GM21390 (cell line): ENCODE results near the gene SERP2.
"Not testable (repeated sequence)": the region's sequence is repeated elsewhere in the genome, so short reads cannot be mapped to it uniquely, and the experiment has no call there.

Source experiments
- ATAC-seq: cut with Tn5 transposase; IDR thresholded peaks from one replicate; pipeline ENCODE4 v1.9.1; 2021; ENCODE audit not compliant: unreplicated experiment

Gene SERP2

DNA sequence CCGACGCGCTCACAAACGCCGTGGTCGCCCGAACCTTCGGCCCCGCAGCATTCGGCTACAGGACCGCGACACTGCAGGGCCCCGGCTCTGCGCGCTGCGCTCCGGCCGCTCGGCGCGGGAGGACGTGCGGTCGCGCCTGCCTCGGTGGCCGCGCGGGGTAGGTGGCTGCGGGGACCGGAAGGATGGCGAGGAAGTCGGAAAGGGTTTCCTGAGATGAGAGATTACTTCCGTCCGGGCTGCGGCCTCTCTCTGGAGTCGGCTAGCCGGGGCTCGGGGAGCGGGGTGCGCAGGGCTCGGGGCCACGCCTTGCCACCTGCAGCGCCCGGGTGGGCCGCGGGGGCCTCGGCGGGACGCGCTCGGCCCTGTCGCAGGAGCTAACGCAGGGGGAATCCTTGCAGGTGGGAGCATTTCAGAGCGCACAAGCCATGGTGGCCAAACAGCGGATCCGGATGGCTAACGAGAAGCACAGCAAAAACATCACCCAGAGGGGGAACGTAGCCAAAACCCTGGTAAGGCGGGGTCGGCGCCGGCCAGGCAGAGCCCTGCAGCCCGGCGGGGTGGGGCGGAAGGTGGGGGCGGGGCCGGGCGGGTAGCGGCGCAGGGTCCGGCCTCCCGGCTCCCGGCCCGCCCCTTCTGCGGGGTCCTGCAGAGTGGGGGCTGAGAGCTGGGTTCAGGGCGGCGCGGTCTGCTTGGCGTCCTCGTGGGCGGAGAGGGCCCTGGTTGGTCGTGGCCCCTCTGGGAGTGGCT is at the start of gene SERP2:
TSS of gene SERP2 (plus strand) at position 224 of the 747 bp plus-strand sequence. CDS start at position 426, 202 bp downstream.
- no peak for ATAC-seq

GRCh38 chr13:44326961-44327360 is 46.7 kb upstream of the SERP2 start:
- ATAC-seq = no peak

GRCh38 chr13:44329041-44329440 is 44.6 kb upstream of the SERP2 start:
- ATAC-seq = not testable (repeated sequence)

DNA sequence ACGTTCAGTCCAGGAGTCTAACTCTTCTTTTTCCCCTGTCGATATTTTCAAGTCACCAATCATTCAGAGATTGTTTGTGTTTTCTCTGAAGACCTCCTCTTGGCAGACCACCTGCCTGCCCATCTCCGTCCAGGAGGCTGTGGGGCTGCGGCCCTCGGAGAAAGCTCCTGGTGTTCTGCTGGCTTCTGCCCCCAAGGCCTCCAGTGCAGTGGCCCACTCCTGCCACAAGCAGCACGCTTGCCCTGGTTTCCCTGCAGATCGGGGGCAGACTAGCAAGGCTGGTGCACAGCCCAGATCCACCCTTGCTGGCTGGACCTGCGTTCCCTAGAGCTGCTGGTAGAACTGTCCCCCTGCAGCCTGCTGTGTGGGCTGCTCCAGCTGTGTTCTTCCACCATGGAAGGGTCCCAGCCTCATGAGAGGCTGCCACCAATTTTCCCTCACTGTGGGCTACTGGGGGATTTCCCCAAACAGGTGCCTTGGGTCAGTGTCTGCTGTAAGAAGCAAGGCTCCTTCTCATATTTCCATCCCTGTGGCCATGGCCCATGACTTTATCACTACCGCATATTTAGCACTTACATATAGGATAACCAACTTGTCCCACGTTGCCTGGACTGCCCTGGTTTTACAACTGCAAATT is 43.6 kb upstream of the SERP2 start:
- ATAC-seq = no peak

DNA sequence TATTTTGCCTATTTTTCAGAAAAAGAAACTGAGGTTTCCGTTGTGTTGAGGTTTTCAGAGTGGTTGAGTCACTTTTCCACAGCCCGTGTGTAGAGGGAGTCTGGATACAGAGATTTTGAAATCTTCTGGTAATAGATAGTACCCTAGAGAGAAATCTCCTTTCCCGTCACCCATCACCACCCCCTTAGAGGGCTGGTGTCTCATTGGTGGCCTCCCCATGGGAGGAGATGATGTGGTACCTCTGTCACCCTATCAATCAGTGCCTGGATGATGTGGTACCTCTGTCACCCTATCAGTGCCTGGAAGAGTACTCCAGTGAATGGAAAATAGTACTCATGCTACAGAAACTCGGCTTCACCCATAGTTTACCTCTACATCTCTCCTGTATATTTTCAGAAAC is 42.2 kb upstream of the SERP2 start:
- no peak for ATAC-seq

DNA sequence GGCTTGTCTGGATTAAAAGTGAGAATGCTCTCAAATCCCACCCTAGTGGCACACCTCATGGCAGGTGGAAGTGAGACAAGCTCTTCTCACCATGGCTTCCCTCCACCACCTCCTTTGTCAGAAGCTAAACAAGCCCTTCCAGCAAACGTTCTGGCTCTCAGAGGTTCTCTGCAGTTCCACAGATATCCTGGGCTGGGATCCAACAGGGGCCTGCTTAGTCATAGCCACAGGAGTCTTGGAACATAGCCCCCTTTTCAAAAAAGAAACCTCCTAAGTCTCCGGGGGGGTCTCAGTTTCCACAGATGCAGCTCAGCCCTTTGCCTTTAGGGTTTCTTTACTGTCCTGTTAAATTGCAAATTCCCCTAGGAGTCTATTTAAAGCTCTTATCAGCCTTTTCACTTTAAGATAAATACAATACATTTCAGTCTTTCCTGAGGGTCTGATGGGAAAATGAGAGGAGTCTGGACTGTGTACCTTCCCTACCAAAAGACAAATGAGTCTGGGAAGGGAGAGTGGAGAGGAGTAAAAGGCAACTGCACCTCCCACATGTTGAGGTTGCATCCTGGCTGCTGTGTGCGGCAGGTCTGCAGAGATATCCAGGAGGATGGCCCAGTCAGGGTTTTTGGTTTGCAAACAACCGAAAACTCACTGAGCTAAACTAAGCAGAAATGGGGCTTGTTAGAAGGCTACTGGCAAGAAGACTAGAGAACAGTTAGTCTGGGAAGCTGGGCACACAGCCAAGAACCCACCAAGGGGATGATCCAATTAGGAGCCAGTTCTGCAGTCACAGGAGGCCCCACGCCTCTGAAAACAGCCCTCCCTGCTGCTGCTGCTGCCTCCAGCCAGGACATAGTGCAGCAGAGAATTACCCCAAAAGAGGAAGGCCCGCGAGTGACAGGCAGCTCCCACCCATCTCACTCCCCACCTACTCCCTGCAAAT is 41.4 kb upstream of the SERP2 start:
- no peak for ATAC-seq

DNA sequence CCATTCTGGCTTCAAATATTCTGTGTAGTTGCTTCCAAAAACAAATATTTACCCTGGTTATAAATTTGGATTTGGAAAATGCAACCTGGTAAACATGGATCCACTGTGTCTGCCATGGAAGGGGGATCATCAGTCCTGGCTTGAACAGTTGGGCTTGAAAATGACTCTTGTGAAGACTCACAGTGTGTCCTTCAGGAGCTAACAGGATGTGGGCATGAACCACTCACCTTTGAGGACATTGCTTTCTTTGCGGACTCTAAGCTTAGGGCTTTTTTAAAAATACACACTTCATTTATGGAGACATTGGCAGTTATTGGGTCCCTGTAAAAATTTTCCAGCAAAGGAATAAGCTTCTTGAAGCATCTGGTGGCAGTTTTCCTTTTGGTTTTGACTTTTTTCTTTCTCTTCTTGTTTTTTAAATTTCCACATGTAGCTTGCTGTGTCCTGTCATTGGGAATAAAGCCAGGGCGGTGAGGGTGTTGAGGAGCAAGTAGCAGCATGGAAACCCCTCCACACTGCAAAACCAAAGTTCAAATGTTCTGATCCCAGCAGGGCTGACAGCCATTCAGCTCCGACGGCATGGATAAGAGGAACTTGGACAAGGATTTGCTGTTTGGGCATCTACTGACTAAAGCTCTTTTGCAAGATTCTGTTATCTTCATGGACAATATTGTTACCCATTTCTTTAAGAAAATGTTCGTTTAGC is 39.5 kb upstream of the SERP2 start:
- ATAC-seq = no peak

DNA sequence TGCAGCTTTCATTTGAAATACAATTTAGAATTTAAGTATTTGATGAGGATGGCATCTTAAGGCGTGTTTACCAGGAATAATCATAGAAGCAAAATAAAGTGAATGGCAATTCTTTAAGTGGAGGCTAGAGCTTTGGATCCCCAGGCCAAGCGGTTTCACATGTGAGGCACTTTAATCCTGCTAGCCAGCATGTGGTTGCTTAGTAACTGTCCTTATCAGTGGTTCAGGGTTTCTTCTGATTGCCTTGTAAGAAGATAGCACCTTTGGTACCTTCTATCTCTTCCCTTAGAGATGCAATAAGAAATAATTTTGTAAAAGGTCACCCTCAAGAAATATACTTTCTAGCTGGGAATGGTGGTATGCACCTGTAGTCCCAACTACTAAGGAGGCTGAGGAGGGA is 38.9 kb upstream of the SERP2 start:
- ATAC-seq = no peak

- ATAC-seq = no peak
These were observed 36.7 kb upstream of the SERP2 start for GRCh38 chr13:44336934-44337333.

DNA sequence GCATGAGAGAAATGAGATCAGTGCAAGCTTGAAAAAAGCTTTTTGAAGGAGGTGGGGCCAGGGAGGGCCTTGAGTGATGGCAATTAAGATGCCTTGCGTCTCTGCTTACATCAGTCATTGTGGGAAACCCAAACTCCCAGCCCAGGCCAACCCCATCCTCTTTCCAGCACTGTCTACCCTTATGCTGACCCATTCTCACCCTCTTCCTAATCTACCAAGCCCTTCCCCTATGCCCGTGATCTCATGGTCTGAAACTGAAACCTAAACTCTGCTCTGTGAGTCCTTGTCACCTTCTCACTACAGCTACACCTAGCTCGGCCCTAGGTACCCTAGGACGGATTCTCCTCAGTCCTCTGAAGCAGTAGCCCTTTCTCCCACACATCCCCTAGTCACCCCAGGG is 36.0 kb upstream of the SERP2 start:
- no peak for ATAC-seq

- no peak for ATAC-seq
These were observed 33.1 kb upstream of the SERP2 start for GRCh38 chr13:44340508-44340907.

- ATAC-seq = no peak
These were observed 30.9 kb upstream of the SERP2 start for GRCh38 chr13:44342741-44343140.

DNA sequence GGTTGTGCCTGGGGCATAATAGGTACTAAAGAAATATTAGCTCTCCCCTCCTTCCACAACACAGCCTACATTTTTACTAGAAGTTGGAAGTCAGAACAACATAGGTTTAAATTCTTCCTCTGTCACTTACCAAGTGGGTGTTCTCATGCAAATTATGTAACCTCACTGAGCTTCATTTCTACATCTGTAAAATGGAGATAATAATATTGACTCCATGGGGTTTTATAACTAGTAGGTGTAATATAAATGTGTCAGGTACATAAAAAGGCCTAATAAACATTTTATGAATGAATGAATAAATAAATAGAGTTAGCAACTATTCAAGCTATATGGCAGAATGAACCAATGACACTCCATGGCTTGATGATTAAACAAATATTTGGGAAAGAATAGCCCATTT is 27.1 kb upstream of the SERP2 start:
- ATAC-seq = no peak

DNA sequence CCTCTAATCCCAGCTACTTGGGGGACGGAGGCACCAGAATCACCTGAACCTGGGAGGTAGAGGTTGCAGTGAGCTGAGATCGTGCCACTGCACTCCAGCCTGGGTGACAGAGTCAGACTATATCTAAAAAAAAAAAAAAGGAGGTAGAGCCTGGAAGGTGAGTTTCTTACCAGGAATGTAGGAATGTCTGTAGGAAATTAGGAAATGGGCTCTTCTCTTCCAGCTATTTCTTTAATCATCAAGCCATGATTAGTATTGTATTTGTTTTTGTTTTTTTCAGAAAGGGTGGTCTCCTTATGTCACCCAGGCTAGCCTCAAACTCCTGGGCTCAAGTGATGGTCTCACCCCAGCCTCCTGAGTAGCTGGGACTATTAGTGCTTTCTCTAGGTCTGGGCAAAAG is 26.3 kb upstream of the SERP2 start:
- no peak for ATAC-seq

DNA sequence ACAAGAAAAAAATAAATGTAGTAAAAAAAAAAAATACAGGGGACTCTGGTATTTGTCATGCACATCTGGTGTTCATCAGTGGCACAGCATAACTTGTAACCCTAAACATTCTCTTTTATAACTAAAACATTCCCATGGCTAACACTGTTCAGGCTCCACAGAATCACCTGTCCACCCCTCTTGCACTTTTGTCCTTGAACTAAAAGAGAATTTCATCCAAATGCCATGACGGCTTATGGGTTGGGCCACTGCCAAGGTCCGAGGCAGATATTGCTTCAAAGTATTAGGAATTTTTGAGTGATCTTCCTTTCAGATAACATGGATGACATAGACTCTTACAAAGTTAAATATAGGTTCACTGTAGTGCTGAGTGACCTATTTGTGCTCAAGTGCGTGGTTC is 25.7 kb upstream of the SERP2 start:
- no peak for ATAC-seq

DNA sequence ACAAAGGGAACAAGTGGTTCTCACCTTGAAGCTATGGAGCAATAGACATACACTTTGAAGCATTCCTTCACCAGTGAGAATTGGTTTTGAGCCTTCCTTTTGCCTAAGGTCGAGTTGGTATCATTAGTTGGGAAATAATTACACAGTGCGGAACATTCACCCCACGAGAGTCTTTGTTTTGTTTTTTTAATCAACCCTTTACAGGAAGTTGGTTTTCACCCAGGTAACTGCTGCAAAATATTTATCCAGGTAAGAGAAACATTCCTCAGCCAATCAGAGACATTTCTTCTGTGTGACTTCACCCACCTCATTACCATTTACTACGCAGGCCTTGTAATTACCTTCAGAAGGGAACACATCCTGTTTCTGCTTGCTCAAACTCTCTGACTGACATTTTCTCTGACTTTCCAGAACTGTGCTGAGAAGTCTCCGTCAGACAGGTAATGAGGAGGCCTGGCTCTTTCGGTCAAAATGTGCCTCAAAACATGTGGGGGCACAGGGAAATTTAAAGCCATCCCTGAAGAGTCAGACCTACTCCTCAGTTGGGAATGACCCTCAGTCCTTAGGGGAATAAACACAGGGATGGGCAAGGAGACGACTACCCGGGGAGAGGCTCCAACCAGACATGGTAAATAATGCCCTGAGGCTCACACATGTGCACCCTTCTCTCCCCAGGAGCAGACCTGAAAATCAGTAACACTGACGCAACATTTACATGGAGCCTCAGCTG is 22.7 kb upstream of the SERP2 start:
- ATAC-seq = no peak

- ATAC-seq = no peak
These were observed 22.1 kb upstream of the SERP2 start for GRCh38 chr13:44351505-44351854.

DNA sequence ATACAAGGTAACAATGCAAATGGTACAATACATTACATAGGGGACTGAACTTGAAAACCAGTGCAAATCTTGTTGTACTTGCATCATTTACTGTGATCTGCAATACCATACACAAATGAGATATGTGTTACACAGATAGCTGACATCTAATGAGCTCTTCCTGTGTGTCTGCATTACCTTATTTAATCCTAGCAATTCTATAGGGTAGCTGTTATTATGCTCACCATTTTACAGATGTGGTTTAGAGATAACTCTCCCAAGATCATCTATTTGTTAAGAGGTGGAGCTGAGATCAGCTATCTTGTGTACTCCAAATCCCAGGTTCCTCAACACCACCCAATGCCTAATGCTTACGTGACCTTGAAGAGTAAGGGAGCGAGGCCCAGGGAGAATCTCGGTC is 21.4 kb upstream of the SERP2 start:
- ATAC-seq = no peak

GRCh38 chr13:44352671-44353070 is 21.0 kb upstream of the SERP2 start:
- no peak for ATAC-seq

GRCh38 chr13:44354331-44354730 is 19.3 kb upstream of the SERP2 start:
- ATAC-seq = no peak
